ENCODE results near the gene NINL.

DNA sequence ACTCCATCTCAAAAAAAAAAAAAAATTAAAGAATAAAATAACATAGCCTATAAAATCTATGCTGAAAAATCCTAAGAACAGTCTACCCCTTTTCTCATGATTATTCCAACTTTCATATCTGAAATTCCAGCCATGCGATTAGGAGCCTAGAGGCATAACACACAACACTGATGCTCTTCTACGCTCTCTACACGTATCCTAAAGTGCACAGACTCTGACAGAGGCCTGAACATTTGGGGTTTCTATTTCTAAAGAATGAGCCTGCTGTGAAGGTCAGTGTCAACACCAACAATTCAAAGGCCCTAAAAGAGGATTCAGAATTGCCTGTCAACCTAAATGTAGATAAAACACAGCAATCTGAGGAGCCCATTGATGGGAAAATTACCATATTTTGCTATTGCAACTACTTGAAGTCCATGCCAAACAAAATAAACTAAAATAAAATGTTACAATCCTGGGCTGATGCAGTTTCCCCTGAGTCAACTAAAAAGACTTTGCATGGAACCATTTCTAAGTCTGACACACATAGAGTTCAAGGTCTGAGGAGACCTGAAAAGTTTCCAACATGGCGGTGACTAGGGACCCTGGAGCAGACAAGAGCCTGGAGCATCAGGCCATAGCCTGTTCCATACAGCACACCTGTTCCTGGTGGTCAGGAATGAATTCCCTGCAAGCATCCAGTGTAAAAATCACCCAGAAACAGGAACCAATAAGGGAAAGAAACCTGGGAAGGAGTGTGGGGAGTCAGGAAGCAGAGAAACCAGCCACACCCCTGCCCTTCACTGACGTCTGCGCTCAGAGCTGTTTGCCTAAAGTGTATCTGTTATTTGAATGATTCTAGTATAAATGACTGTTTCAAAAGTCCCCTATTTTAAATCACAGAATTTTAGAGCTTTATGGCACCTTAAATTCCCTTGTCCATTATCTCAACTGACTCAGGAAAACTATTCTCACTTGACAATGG is 11.8 kb downstream of the NINL start:
- TF ChIP-seq CTCF (optimal IDR thresholded peaks at IDR 0.05 in 1 of 3, IDR thresholded peaks at IDR 0.05 in 1 of 3, conservative IDR thresholded peaks at IDR 0.05 in 1 of 3; ENCODE audit: extremely low read depth in 1 of 3, insufficient read depth in 2 of 3, low read length in 3 of 3) (no peak), EZH2 (IDR thresholded peaks at IDR 0.05; ENCODE audit: low read length) (no peak)
